ENCODE measurements around the gene FIBP. TPM values are rescaled to one million over a fixed set of nuclear protein-coding genes. Genes with fewer than 3 reads are reported as not detected.
A peak's percentile ranks its signal among the peaks of the same experiment; 100 is the strongest.

The FIBP gene
- total and polyA plus RNA-seq, 2 of the 4 experiments (the other 2 are of a cell fraction) = 141 to 182 TPM

GRCh38 chr11:65898656-65899355 is 10.5 kb upstream of the FIBP start:
- Histone ChIP-seq H3K18ac (ENCODE audit: low read depth, low read length) (peak overlapping the region; percentile 64), H2AK9ac (replicated peaks; ENCODE audit: low read depth, low read length, poor library complexity) (peak overlapping the region; percentile 99), H3K4me2 (ENCODE audit: low read depth, low read length) (peak overlapping the region; percentile 59), H2BK5ac (ENCODE audit: low read depth, low read length, poor library complexity, severe bottlenecking) (peak overlapping the region; percentile 98), H3K36me3 (ENCODE audit: control insufficient read depth, insufficient read depth, low read length) (peaks cover 27% of the 10 kb centered on the region), H3K14ac (replicated peaks; ENCODE audit: low read depth, low read length) (peak overlapping the region; percentile 96), H2AK5ac (ENCODE audit: low read depth, low read length) (peak overlapping the region; percentile 98), H2BK15ac (ENCODE audit: low read depth, low read length) (peak overlapping the region; percentile 78; the same call in 1 of the 3 replicates), H4K8ac (ENCODE audit: low read depth in 2 of 2, low read length in 2 of 2) (peak overlapping the region; percentile 93 to 96), H2BK120ac (ENCODE audit: low read depth, low read length) (peak overlapping the region; percentile 81), H2BK20ac (ENCODE audit: low read depth, low read length) (peak overlapping the region; percentile 46; the same call in 1 of the 2 replicates), H4K5ac (ENCODE audit: low read depth, low read length) (peak overlapping the region; percentile 76), H3K79me1 (ENCODE audit: low read depth in 1 of 2, low read length in 2 of 2) (peaks cover 23 to 36% of the 10 kb centered on the region in 2 experiments), H3K23ac (ENCODE audit: low read depth, low read length) (peak overlapping the region; percentile 91), H3K9me3 (ENCODE audit: control insufficient read depth, insufficient read depth, low read length) (no peaks in the 10 kb centered on the region), H3K4me3 (ENCODE audit: insufficient read depth, low read depth, low read length) (peak overlapping the region; percentile 98), H3K4me1 (ENCODE audit: control insufficient read depth, insufficient read depth, low read length) (peaks cover 41% of the 10 kb centered on the region), H3K9ac (ENCODE audit: low read depth, low read length) (peak overlapping the region; percentile 99), H3K56ac (ENCODE audit: extremely low read depth, insufficient read depth, low read length) (peak overlapping the region; percentile 99), H2AFZ (replicated peaks; ENCODE audit: low read length, poor library complexity) (peak overlapping the region; percentile 72), H3K27me3 (ENCODE audit: control insufficient read depth, insufficient read depth, low read length) (no peaks in the 10 kb centered on the region), H4K20me1 (ENCODE audit: insufficient read depth, low read length) (peaks cover 58% of the 10 kb centered on the region), H3K4ac (ENCODE audit: low read depth, low read length) (peak overlapping the region; percentile 88), H3K27ac (ENCODE audit: insufficient read depth, low read length) (peak overlapping the region; percentile 100), H3K9me1 (ENCODE audit: insufficient read depth, low read length) (peaks cover 23% of the 10 kb centered on the region), H4K91ac (ENCODE audit: insufficient read depth, low read depth, low read length) (peak overlapping the region; percentile 97)
- WGBS, 2 experiments (ENCODE audit: extremely low coverage in 2 of 2, insufficient read length in 1 of 2) = 0% methylated on average over 2 of the region's 28 CpGs; no CpG with 5 or more reads in 1 of the 2 experiments
- intact Hi-C loops (cut with micrococcal nuclease) = no loop called here
- ChIA-PET CTCF (interaction anchor here (0.9 to 1.5 kb wide), 3 partner anchors 10 to 14 kb away, joined by 3 to 8 read pairs (median 5); partner anchors contain the start of gene FIBP), POLR2A (ENCODE audit: unreplicated experiment) (interaction anchor here (0.7 to 2.9 kb wide), 4 partner anchors 9 to 17 kb away, joined by 4 to 17 read pairs (median 8); partner anchors contain the start of gene CCDC85B)
- in situ Hi-C loops (cut with MboI; ENCODE audit: low sequenced_read_pairs) = no loop called here
- dilution Hi-C loops (cut with HindIII; ENCODE audit: low sequenced_read_pairs, unreplicated experiment) = no loop called here
- TF ChIP-seq NFE2L2 (IDR thresholded peaks at IDR 0.05; ENCODE audit: low read depth, low read length) (no peak), CEBPB (IDR thresholded peaks at IDR 0.05; ENCODE audit: low read depth, low read length) (0 out of 2 replicates have a peak, but pooled peaks have one; percentile 25), CHD1 (IDR thresholded peaks at IDR 0.05; ENCODE audit: low read depth, low read length) (peak; percentile 31; the same call in 1 of the 2 replicates), ELK1 (IDR thresholded peaks at IDR 0.05; ENCODE audit: borderline replicate concordance, low read depth, low read length) (no peak)
- TSS peak; percentile 71 for BruUV-seq (replicated peaks)
- DNase-seq (no peak), ATAC-seq (ENCODE audit: low read depth) (no peak)
